SK-N-SH (cell line): Measurements from ENCODE around the gene HECW1. TPM values are rescaled to one million over a fixed set of nuclear protein-coding genes. Genes with fewer than 3 reads are reported as not detected.
"Not testable (repeated sequence)": the region's sequence is repeated elsewhere in the genome, so short reads cannot be mapped to it uniquely, and the experiment has no call there.

Experiments used
- CTCF ChIA-PET: fragments of 300-600, 350-600 bp; formaldehyde crosslinking; extraction: SDS; loops from one replicate; lab custom pipeline; 2021; lab: Yijun Ruan, JAX
- POLR2A ChIA-PET: fragments of 350-600 bp; sonication (Branson Sonifier 250); formaldehyde crosslinking; extraction: SDS; loops from one replicate; lab custom pipeline; 2020; ENCODE audit warnings: antibody characterized with exemption, inconsistent platforms; lab: Yijun Ruan, JAX
- DNase-seq: peaks from one replicate; pipeline ENCODE4 v3.0.0; 2012
- H2AFZ ChIP-seq: fragments of 200-600 bp; sonication (generic); 2 replicates; pipeline ENCODE4 v1.8.1; 2016; ENCODE audit warnings: antibody characterized with exemption, mild to moderate bottlenecking, low read depth
- H3F3A ChIP-seq: fragments of 200-600 bp; sonication (generic); replicated peaks from 2 replicates; pipeline ENCODE3; 2016; ENCODE audit warnings: antibody characterized with exemption, mild to moderate bottlenecking; ENCODE audit not compliant: insufficient read depth
- H3K27ac ChIP-seq, 2 experiments: fragments of 200-500 bp in 1 of 2; fragments of 200-600 bp in 1 of 2; sonication (Bioruptor generic) in 1 of 2; sonication (generic), shearing (Covaris generic) in 1 of 2; 2 replicates each; pipeline versions ENCODE4 v1.5.1 to v1.6.1; 2014 to 2016; ENCODE audit warnings: low read depth in 2 of 2, inconsistent platforms in 1 of 2, low read length in 1 of 2, mild to moderate bottlenecking in 1 of 2, mixed read lengths in 1 of 2
- H3K27me3 ChIP-seq: fragments of 200-600 bp; sonication (generic), shearing (Covaris generic); 2 replicates; pipeline ENCODE4 v1.6.1; 2016; ENCODE audit warnings: mixed run types; ENCODE audit not compliant: insufficient read depth
- H3K36me3 ChIP-seq, 2 experiments: fragments of 200-500 bp in 1 of 2; fragments of 200-600 bp in 1 of 2; sonication (Bioruptor generic) in 1 of 2; sonication (generic) in 1 of 2; replicated peaks in 1 of 2; 2 replicates each; pipeline versions ENCODE3 to v1.5.1; 2014 to 2016; ENCODE audit warnings: low read length in 1 of 2, mild to moderate bottlenecking in 1 of 2; ENCODE audit not compliant: insufficient read depth in 2 of 2, control insufficient read depth in 1 of 2
- H3K4me1 ChIP-seq, 2 experiments: fragments of 200-500 bp in 1 of 2; fragments of 200-600 bp in 1 of 2; sonication (Bioruptor generic) in 1 of 2; sonication (generic), shearing (Covaris generic) in 1 of 2; 2 replicates each; pipeline versions ENCODE4 v1.5.1 to v1.6.1; 2014 to 2016; ENCODE audit warnings: low read depth in 1 of 2, low read length in 1 of 2, mixed run types in 1 of 2; ENCODE audit not compliant: insufficient read depth in 2 of 2, control insufficient read depth in 1 of 2
- H3K4me2 ChIP-seq: fragments of 200-600 bp; sonication (generic), shearing (Covaris generic); 2 replicates; pipeline ENCODE4 v1.6.1; 2017; ENCODE audit warnings: mixed run types
- H3K4me3 ChIP-seq, 2 experiments: fragments of 200-500 bp in 1 of 2; fragments of 200-600 bp in 1 of 2; sonication (Bioruptor generic) in 1 of 2; sonication (generic), shearing (Covaris generic) in 1 of 2; 2 replicates each; pipeline versions ENCODE4 v1.5.1 to v1.8.1; 2014 to 2016; ENCODE audit warnings: low read depth in 2 of 2, inconsistent platforms in 1 of 2, low read length in 1 of 2, mild to moderate bottlenecking in 1 of 2, mixed read lengths in 1 of 2, moderate library complexity in 1 of 2
- H3K79me2 ChIP-seq: fragments of 200-600 bp; sonication (generic); 2 replicates; pipeline ENCODE4 v1.8.1; 2017; ENCODE audit warnings: mild to moderate bottlenecking; ENCODE audit not compliant: insufficient read depth
- H3K9ac ChIP-seq: fragments of 200-600 bp; sonication (generic); 2 replicates; pipeline ENCODE4 v1.6.1; 2017; ENCODE audit warnings: mixed run types
- H3K9me2 ChIP-seq: fragments of 200-600 bp; sonication (generic); 2 replicates; pipeline ENCODE4 v1.6.1; 2017; ENCODE audit warnings: mixed run types
- H3K9me3 ChIP-seq: fragments of 200-600 bp; sonication (generic); 2 replicates; pipeline ENCODE4 v1.6.1; 2017; ENCODE audit warnings: mixed run types, mild to moderate bottlenecking, moderate library complexity
- H4K20me1 ChIP-seq: fragments of 200-600 bp; sonication (generic); 2 replicates; pipeline ENCODE4 v1.6.1; 2017; ENCODE audit warnings: mild to moderate bottlenecking, mixed run types; ENCODE audit not compliant: insufficient read depth
- EP300 ChIP-seq, 2 experiments: IDR thresholded peaks; 2 replicates each; pipeline versions ENCODE4 v1.4.0 to v1.6.1; 2012; ENCODE audit warnings: borderline replicate concordance in 1 of 2, low read depth in 1 of 2, low read length in 1 of 2
- EZH2phosphoT487 ChIP-seq: fragments of 200-600 bp; sonication (generic); IDR thresholded peaks from 2 replicates; pipeline ENCODE4 v1.6.1; 2017; ENCODE audit warnings: low read depth, mixed run types, mild to moderate bottlenecking, antibody characterized with exemption, moderate library complexity, borderline replicate concordance
- FOSL2 ChIP-seq: IDR thresholded peaks from 2 replicates; pipeline ENCODE4 v1.4.0; 2012; ENCODE audit warnings: low read depth, mild to moderate bottlenecking, moderate library complexity, borderline replicate concordance
- FOXM1 ChIP-seq: IDR thresholded peaks from 2 replicates; pipeline ENCODE4 v1.4.0; 2012; ENCODE audit warnings: low read depth, mild to moderate bottlenecking
- GATA2 ChIP-seq: sonication (generic); formaldehyde crosslinking; IDR thresholded peaks from 2 replicates; pipeline ENCODE4 v1.5.0; 2020; ENCODE audit warnings: mild to moderate bottlenecking, missing genetic modification reagents
- JUND ChIP-seq: IDR thresholded peaks from 2 replicates; pipeline ENCODE4 v1.4.0; 2012
- MXI1 ChIP-seq: IDR thresholded peaks from 2 replicates; pipeline ENCODE4 v1.6.1; 2012; ENCODE audit warnings: mild to moderate bottlenecking, low read depth, low read length, improper control_type of control experiment
- SIN3A ChIP-seq: IDR thresholded peaks from 2 replicates; pipeline ENCODE4 v1.6.1; 2012; ENCODE audit warnings: low read depth, mild to moderate bottlenecking, low read length, moderate library complexity, borderline replicate concordance
- TCF12 ChIP-seq: IDR thresholded peaks from 2 replicates; pipeline ENCODE4 v1.4.0; 2012
- TEAD4 ChIP-seq: IDR thresholded peaks from 2 replicates; pipeline ENCODE4 v1.4.0; 2012; ENCODE audit warnings: mild to moderate bottlenecking, borderline replicate concordance; ENCODE audit not compliant: insufficient read depth
- WGBS: methylation state at CpG from one replicate; pipeline ENCODE4 v1.1.6; 2017; ENCODE audit warnings: low lambda C conversion rate; 5-methylcytosine and 5-hydroxymethylcytosine counted together
- polyA plus RNA-seq, 3 experiments: library from polyadenylated mRNA; depleted of rRNA; stranded (reverse); fragments of >200 nt; gene quantifications; 2 replicates each; pipeline ENCODE4 v1.2.3, GENCODE V29; 2012
- TF ChIP-seq, protein P1 (sequence below): IDR thresholded peaks from 2 replicates; pipeline ENCODE4 v1.4.0; 2012; ENCODE audit warnings: low read depth, borderline replicate concordance
- TF ChIP-seq, protein P2 (sequence below): fragments of 150-350 bp; IDR thresholded peaks from 2 replicates; pipeline ENCODE4 v1.6.1; 2017; ENCODE audit warnings: antibody characterized with exemption, low read length, low read depth, borderline replicate concordance
- TF ChIP-seq, protein P3 (sequence below): IDR thresholded peaks from 2 replicates; pipeline ENCODE4 v1.4.0; 2012; ENCODE audit warnings: low read depth
- TF ChIP-seq, protein P4 (sequence below): IDR thresholded peaks from 2 replicates; pipeline ENCODE4 v1.4.0; 2012; ENCODE audit warnings: low read depth, borderline replicate concordance
- TF ChIP-seq, protein P5 (sequence below): fragments of 150-350 bp; IDR thresholded peaks from 2 replicates; pipeline ENCODE4 v1.6.1; 2016; ENCODE audit warnings: mild to moderate bottlenecking, low read depth, low read length
- TF ChIP-seq, protein P6 (sequence below): IDR thresholded peaks from 2 replicates; pipeline ENCODE4; 2012

Gene HECW1
- polyA plus RNA-seq, 1 of the 3 experiments (the other 2 are of a cell fraction), result not detected

DNA sequence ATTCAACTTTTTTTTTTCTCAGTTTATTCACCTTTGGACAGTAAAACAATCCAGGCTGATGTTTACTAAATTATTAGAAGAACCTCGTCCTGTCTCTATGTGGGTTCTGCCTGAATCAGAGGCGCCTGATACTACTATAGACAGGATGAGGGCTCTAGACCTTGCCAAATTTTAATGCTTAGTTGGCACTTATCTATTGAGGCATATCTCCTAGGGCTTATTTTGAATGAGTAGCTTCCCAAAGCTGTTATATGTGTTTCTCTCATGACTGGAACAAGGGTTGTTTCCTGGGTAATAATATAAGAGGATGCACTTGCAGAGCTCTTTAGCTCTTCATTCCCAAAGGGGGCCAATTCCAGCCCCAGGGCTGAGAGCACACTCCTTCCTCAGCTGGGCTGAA, 23.6 kb downstream of the HECW1 start:
- Histone ChIP-seq H3K9me3 (no peaks in the 10 kb centered on the region), H4K20me1 (no peaks in the 10 kb centered on the region), H2AFZ (no peak overlapping the region), H3K9ac (no peak overlapping the region), H3K27me3 (peaks cover 25% of the 10 kb centered on the region), H3K4me2 (no peak overlapping the region), H3K4me3 (no peak overlapping the region), H3F3A (peaks cover 3% of the 10 kb centered on the region), H3K79me2 (no peaks in the 10 kb centered on the region), H3K27ac (no peak overlapping the region), H3K36me3 (no peaks in the 10 kb centered on the region), H3K4me1 (no peaks in the 10 kb centered on the region; a peak in 1 of 4 replicates), H3K9me2 (no peaks in the 10 kb centered on the region)
- ChIA-PET POLR2A (no interaction called here), CTCF (interaction anchor here (0.6 to 1.3 kb wide), 5 partner anchors 10 to 447 kb away, joined by 3 to 4 read pairs (median 3); partner anchors contain the start of gene STK17A)
- no peak for DNase-seq
- 4% methylated on average over 2 of the region's 2 CpGs for WGBS
- TF ChIP-seq, protein P1, sequence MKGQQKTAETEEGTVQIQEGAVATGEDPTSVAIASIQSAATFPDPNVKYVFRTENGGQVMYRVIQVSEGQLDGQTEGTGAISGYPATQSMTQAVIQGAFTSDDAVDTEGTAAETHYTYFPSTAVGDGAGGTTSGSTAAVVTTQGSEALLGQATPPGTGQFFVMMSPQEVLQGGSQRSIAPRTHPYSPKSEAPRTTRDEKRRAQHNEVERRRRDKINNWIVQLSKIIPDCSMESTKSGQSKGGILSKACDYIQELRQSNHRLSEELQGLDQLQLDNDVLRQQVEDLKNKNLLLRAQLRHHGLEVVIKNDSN, result no peak
- TF ChIP-seq TCF12 (no peak), TEAD4 (no peak), GATA2 (CRISPR knock-in tag) (no peak), MXI1 (no peak), FOXM1 (no peak), EP300 (IDR thresholded peaks at IDR 0.05; ENCODE audit: borderline replicate concordance in 1 of 2, low read depth in 1 of 2, low read length in 1 of 2) (no peak), FOSL2 (no peak), EZH2phosphoT487 (no peak), SIN3A (no peak), JUND (no peak)
- TF ChIP-seq, protein P2, sequence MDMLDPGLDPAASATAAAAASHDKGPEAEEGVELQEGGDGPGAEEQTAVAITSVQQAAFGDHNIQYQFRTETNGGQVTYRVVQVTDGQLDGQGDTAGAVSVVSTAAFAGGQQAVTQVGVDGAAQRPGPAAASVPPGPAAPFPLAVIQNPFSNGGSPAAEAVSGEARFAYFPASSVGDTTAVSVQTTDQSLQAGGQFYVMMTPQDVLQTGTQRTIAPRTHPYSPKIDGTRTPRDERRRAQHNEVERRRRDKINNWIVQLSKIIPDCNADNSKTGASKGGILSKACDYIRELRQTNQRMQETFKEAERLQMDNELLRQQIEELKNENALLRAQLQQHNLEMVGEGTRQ, result no peak
- TF ChIP-seq, protein P3, sequence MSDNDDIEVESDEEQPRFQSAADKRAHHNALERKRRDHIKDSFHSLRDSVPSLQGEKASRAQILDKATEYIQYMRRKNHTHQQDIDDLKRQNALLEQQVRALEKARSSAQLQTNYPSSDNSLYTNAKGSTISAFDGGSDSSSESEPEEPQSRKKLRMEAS, result no peak
- TF ChIP-seq, protein P4, sequence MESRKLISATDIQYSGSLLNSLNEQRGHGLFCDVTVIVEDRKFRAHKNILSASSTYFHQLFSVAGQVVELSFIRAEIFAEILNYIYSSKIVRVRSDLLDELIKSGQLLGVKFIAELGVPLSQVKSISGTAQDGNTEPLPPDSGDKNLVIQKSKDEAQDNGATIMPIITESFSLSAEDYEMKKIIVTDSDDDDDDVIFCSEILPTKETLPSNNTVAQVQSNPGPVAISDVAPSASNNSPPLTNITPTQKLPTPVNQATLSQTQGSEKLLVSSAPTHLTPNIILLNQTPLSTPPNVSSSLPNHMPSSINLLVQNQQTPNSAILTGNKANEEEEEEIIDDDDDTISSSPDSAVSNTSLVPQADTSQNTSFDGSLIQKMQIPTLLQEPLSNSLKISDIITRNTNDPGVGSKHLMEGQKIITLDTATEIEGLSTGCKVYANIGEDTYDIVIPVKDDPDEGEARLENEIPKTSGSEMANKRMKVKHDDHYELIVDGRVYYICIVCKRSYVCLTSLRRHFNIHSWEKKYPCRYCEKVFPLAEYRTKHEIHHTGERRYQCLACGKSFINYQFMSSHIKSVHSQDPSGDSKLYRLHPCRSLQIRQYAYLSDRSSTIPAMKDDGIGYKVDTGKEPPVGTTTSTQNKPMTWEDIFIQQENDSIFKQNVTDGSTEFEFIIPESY, result no peak
- TF ChIP-seq, protein P5, sequence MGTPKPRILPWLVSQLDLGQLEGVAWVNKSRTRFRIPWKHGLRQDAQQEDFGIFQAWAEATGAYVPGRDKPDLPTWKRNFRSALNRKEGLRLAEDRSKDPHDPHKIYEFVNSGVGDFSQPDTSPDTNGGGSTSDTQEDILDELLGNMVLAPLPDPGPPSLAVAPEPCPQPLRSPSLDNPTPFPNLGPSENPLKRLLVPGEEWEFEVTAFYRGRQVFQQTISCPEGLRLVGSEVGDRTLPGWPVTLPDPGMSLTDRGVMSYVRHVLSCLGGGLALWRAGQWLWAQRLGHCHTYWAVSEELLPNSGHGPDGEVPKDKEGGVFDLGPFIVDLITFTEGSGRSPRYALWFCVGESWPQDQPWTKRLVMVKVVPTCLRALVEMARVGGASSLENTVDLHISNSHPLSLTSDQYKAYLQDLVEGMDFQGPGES, result no peak
- TF ChIP-seq, protein P6, sequence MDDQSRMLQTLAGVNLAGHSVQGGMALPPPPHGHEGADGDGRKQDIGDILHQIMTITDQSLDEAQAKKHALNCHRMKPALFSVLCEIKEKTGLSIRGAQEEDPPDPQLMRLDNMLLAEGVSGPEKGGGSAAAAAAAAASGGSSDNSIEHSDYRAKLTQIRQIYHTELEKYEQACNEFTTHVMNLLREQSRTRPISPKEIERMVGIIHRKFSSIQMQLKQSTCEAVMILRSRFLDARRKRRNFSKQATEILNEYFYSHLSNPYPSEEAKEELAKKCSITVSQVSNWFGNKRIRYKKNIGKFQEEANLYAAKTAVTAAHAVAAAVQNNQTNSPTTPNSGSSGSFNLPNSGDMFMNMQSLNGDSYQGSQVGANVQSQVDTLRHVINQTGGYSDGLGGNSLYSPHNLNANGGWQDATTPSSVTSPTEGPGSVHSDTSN, result no peak

DNA sequence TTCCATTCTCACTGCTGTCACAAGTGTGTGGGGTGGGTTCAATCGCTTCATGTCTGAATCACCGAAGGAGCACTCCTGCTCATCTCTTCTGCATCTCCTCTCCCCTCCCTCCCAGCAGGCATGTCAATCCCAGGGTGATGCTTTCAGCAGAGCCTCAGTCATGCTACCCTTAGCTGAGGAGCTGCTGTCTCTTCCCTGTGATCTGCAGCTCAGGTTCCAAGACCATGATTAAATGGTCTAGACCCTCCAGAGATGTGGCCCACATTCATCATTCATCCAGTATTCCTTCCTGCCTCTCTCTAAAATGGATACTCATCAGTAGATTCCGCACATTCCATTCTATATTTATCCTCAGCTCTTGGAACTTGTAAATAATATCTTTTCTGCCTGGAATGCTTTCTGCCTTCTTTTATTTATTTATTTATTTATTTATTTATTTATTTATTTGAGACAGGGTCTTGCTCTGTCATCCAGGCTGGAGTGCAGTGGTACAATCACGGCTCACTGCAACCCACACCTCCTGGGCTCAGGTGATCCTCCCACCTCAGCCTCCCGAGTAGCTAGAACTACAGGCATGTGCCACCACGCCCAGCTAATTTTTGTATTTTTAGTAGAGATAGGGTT, 24.8 kb downstream of the HECW1 start:
- H3K9me2 ChIP-seq, H4K20me1 ChIP-seq, H3K4me3 ChIP-seq, H3K36me3 ChIP-seq, H2AFZ ChIP-seq, H3K27ac ChIP-seq, H3K9me3 ChIP-seq, H3F3A ChIP-seq, H3K4me2 ChIP-seq, POLR2A ChIA-PET, DNase-seq, H3K9ac ChIP-seq, H3K79me2 ChIP-seq, H3K4me1 ChIP-seq: not testable (repeated sequence)
- WGBS, result 62% methylated on average over 6 of the region's 6 CpGs
- H3K27me3 ChIP-seq, result peaks cover 28% of the 10 kb centered on the region
- CTCF ChIA-PET, result interaction anchor here (0.8 to 1.0 kb wide), 3 partner anchors 29 to 327 kb away, joined by 3 read pairs; no protein-coding TSS in a partner anchor
